ENCODE measurements around the gene PRDM13.
"Not testable (repeated sequence)": the region's sequence is repeated elsewhere in the genome, so short reads cannot be mapped to it uniquely, and the experiment has no call there.

PRDM13 gene

GRCh38 chr6:99604166-99605073 lies 2.2 kb upstream of the PRDM13 start:
- no peak for FAIRE-seq

- no peak for FAIRE-seq
These were observed 1.4 kb upstream of the PRDM13 start for GRCh38 chr6:99605074-99605734.

GRCh38 chr6:99605911-99606655 lies 550 bp upstream of the PRDM13 start:
- FAIRE-seq = no peak

GRCh38 chr6:99607416-99608036 lies 893 bp downstream of the PRDM13 start:
- FAIRE-seq = no peak

GRCh38 chr6:99608059-99608885 lies 1.6 kb downstream of the PRDM13 start:
- no peak for FAIRE-seq

- FAIRE-seq = no peak
These were observed 2.4 kb downstream of the PRDM13 start for GRCh38 chr6:99608886-99609482.

- no peak for FAIRE-seq
These were observed 3.4 kb downstream of the PRDM13 start for GRCh38 chr6:99609905-99610489.

- no peak for FAIRE-seq
These were observed 4.5 kb downstream of the PRDM13 start for GRCh38 chr6:99611148-99611547.

GRCh38 chr6:99612551-99613408 lies 6.1 kb downstream of the PRDM13 start:
- FAIRE-seq = no peak

- FAIRE-seq = no peak
These were observed 6.7 kb downstream of the PRDM13 start for GRCh38 chr6:99613409-99613704.

GRCh38 chr6:99613705-99614429 lies 7.2 kb downstream of the PRDM13 start:
- no peak for FAIRE-seq

GRCh38 chr6:99614430-99615186 lies 8.0 kb downstream of the PRDM13 start:
- no peak for FAIRE-seq

- no peak for FAIRE-seq
These were observed 10.5 kb downstream of the PRDM13 start for GRCh38 chr6:99617131-99617530.

- FAIRE-seq = no peak
These were observed 12.2 kb downstream of the PRDM13 start for GRCh38 chr6:99618649-99619408.

GRCh38 chr6:99619409-99619762 lies 12.8 kb downstream of the PRDM13 start:
- no peak for FAIRE-seq

GRCh38 chr6:99622044-99622443 lies 15.4 kb downstream of the PRDM13 start:
- FAIRE-seq = not testable (repeated sequence)

- FAIRE-seq = no peak
These were observed 22.7 kb downstream of the PRDM13 start for GRCh38 chr6:99629293-99629692.

- no peak for FAIRE-seq
These were observed 31.0 kb downstream of the PRDM13 start for GRCh38 chr6:99637629-99638028.

All from colon (tissue), 2 donors.